HAP-1 (cell line): Measurements from ENCODE around the gene CCL1.

Source experiments
- DNase-seq, 2 experiments: peaks; one replicate each; pipeline ENCODE4 v3.0.0-alpha.2; 2016 to 2020; ENCODE audit warnings: low spot score in 2 of 2
- H3K27me3 ChIP-seq: fragments of 250-450 bp; sonication (Bioruptor Pico); 2 replicates; pipeline ENCODE4 v1.5.1; 2020; ENCODE audit warnings: low read depth, mild to moderate bottlenecking, moderate library complexity
- H3K36me3 ChIP-seq: fragments of 250-450 bp; sonication (Bioruptor Pico); replicated peaks from 2 replicates; pipeline ENCODE4 v1.5.1; 2020; ENCODE audit warnings: mild to moderate bottlenecking
- H3K4me1 ChIP-seq: fragments of 250-450 bp; sonication (Bioruptor Pico); 2 replicates; pipeline ENCODE4 v1.5.1; 2020; ENCODE audit warnings: mild to moderate bottlenecking
- H3K4me3 ChIP-seq: fragments of 250-450 bp; sonication (Bioruptor Pico); 2 replicates; pipeline ENCODE4 v1.5.1; 2020; ENCODE audit warnings: mild to moderate bottlenecking, moderate library complexity
- H3K9me3 ChIP-seq: fragments of 250-450 bp; sonication (Bioruptor Pico); 2 replicates; pipeline ENCODE4 v1.5.1; 2020; ENCODE audit warnings: mild to moderate bottlenecking, moderate library complexity
- in situ Hi-C: fragments of 300-500 bp; cut with MboI; formaldehyde crosslinking; loops from 3 replicates; pipeline ENCODE4 v1.14.3; 2020; ENCODE audit warnings: low sequenced_read_pairs, inconsistent platforms, mixed read lengths

The CCL1 gene

GRCh38 chr17:34363183-34363661, at the start of gene CCL1:
Gene CCL1 (minus strand): TSS chr17:34363233. CDS start chr17:34363161, 72 bp downstream.
- Histone ChIP-seq H3K4me3 (no peak within 1 kb of the TSS), H3K36me3 (no peaks in the 10 kb centered on the region), H3K9me3 (no peaks in the 10 kb centered on the region), H3K4me1 (no peaks in the 10 kb centered on the region), H3K27me3 (no peaks in the 10 kb centered on the region)
- DNase-seq: no peak
- in situ Hi-C loops: loop anchor here (25.0 kb wide), 1 partner anchor 576 kb away; no protein-coding TSS in a partner anchor

- no peak for DNase-seq
- in situ Hi-C loops: loop anchor here (25.0 kb wide), 1 partner anchor 1125 kb away; the partner anchor contains the start of gene SLFN12L
- H3K36me3 ChIP-seq: no peaks in the 10 kb centered on the region
- H3K4me1 ChIP-seq: peaks cover 6% of the 10 kb centered on the region; the same call in 1 of the 2 replicates
- no peaks in the 10 kb centered on the region for H3K9me3 ChIP-seq
- H3K27me3 ChIP-seq: 0 out of 2 replicates have a peak, but pooled peaks cover 5% of the 10 kb centered on the region
- no peak overlapping the region for H3K4me3 ChIP-seq
Measured at GRCh38 chr17:34412534-34412933, 49.5 kb upstream of the CCL1 start.

GRCh38 chr17:34411646-34412421, 48.8 kb upstream of the CCL1 start:
- Histone ChIP-seq H3K4me3 (no peak overlapping the region), H3K36me3 (no peaks in the 10 kb centered on the region), H3K9me3 (no peaks in the 10 kb centered on the region), H3K27me3 (0 out of 2 replicates have a peak, but pooled peaks cover 3% of the 10 kb centered on the region), H3K4me1 (peaks cover 6% of the 10 kb centered on the region; the same call in 1 of the 2 replicates)
- no peak for DNase-seq
- in situ Hi-C loops: loop anchor here (25.0 kb wide), 1 partner anchor 1125 kb away; the partner anchor contains the start of gene SLFN12L

GRCh38 chr17:34409352-34409751, 46.3 kb upstream of the CCL1 start:
- peaks cover 6% of the 10 kb centered on the region; the same call in 1 of the 2 replicates for H3K4me1 ChIP-seq
- in situ Hi-C loops: loop anchor here (25.0 kb wide), 1 partner anchor 1128 kb away; the partner anchor contains the start of gene SLFN12L

GRCh38 chr17:34408439-34408838, 45.4 kb upstream of the CCL1 start:
- H3K4me3 ChIP-seq: no peak overlapping the region
- no peaks in the 10 kb centered on the region for H3K36me3 ChIP-seq
- DNase-seq: no peak
- peaks cover 6% of the 10 kb centered on the region; the same call in 1 of the 2 replicates for H3K4me1 ChIP-seq
- in situ Hi-C loops: loop anchor here (25.0 kb wide), 1 partner anchor 1129 kb away; the partner anchor contains the start of gene SLFN12L
- H3K9me3 ChIP-seq: no peaks in the 10 kb centered on the region
- 0 out of 2 replicates have a peak, but pooled peaks cover 3% of the 10 kb centered on the region for H3K27me3 ChIP-seq

More at GRCh38 chr17:34409352-34409751, 46.3 kb upstream of the CCL1 start:
- no peak for DNase-seq
- H3K27me3 ChIP-seq: 0 out of 2 replicates have a peak, but pooled peaks cover 3% of the 10 kb centered on the region
- no peak overlapping the region for H3K4me3 ChIP-seq
- no peaks in the 10 kb centered on the region for H3K9me3 ChIP-seq
- no peaks in the 10 kb centered on the region for H3K36me3 ChIP-seq

- no peaks in the 10 kb centered on the region for H3K9me3 ChIP-seq
- H3K4me3 ChIP-seq: no peak overlapping the region
- H3K27me3 ChIP-seq: no peaks in the 10 kb centered on the region
- H3K36me3 ChIP-seq: no peaks in the 10 kb centered on the region
- DNase-seq: no peak
- in situ Hi-C loops: loop anchor here (25.0 kb wide), 1 partner anchor 1131 kb away; the partner anchor contains the start of gene SLFN12L
- H3K4me1 ChIP-seq: peaks cover 6% of the 10 kb centered on the region; the same call in 1 of the 2 replicates
Measured at GRCh38 chr17:34406226-34406625, 43.2 kb upstream of the CCL1 start.

GRCh38 chr17:34403006-34403405, 40.0 kb upstream of the CCL1 start:
- in situ Hi-C loops: loop anchor here (25.0 kb wide), 1 partner anchor 1134 kb away; the partner anchor contains the start of gene SLFN12L
- Histone ChIP-seq H3K9me3 (no peaks in the 10 kb centered on the region), H3K27me3 (no peaks in the 10 kb centered on the region), H3K4me3 (no peak overlapping the region), H3K4me1 (no peaks in the 10 kb centered on the region), H3K36me3 (no peaks in the 10 kb centered on the region)
- DNase-seq: no peak

- in situ Hi-C loops: loop anchor here (25.0 kb wide), 1 partner anchor 1136 kb away; the partner anchor contains the start of gene SLFN12L
- DNase-seq: no peak
- no peak overlapping the region for H3K4me3 ChIP-seq
- no peaks in the 10 kb centered on the region for H3K9me3 ChIP-seq
- no peaks in the 10 kb centered on the region; the same call in 1 of the 2 replicates for H3K27me3 ChIP-seq
- no peaks in the 10 kb centered on the region for H3K36me3 ChIP-seq
- no peaks in the 10 kb centered on the region for H3K4me1 ChIP-seq
Measured at GRCh38 chr17:34401165-34401564, 38.1 kb upstream of the CCL1 start.

- Histone ChIP-seq H3K27me3 (no peaks in the 10 kb centered on the region; the same call in 1 of the 2 replicates), H3K4me3 (no peak overlapping the region), H3K4me1 (no peaks in the 10 kb centered on the region), H3K9me3 (no peaks in the 10 kb centered on the region), H3K36me3 (no peaks in the 10 kb centered on the region)
- in situ Hi-C loops: loop anchor here (25.0 kb wide), 1 partner anchor 1137 kb away; the partner anchor contains the start of gene SLFN12L
- no peak for DNase-seq
Measured at GRCh38 chr17:34400301-34400931, 37.4 kb upstream of the CCL1 start.

GRCh38 chr17:34399725-34400124, 36.7 kb upstream of the CCL1 start:
- no peaks in the 10 kb centered on the region for H3K36me3 ChIP-seq
- in situ Hi-C loops: loop anchor here (25.0 kb wide), 1 partner anchor 1138 kb away; the partner anchor contains the start of gene SLFN12L
- DNase-seq: no peak
- H3K4me1 ChIP-seq: no peaks in the 10 kb centered on the region
- H3K9me3 ChIP-seq: no peaks in the 10 kb centered on the region
- no peak overlapping the region for H3K4me3 ChIP-seq
- H3K27me3 ChIP-seq: no peaks in the 10 kb centered on the region; the same call in 1 of the 2 replicates

- no peak for DNase-seq
- Histone ChIP-seq H3K9me3 (no peaks in the 10 kb centered on the region), H3K4me3 (no peak overlapping the region), H3K36me3 (no peaks in the 10 kb centered on the region), H3K4me1 (no peaks in the 10 kb centered on the region), H3K27me3 (no peaks in the 10 kb centered on the region; the same call in 1 of the 2 replicates)
- in situ Hi-C loops: no loop called here
Measured at GRCh38 chr17:34398990-34399389, 36.0 kb upstream of the CCL1 start.

GRCh38 chr17:34397265-34397664, 34.2 kb upstream of the CCL1 start:
- no peaks in the 10 kb centered on the region; the same call in 1 of the 2 replicates for H3K27me3 ChIP-seq
- in situ Hi-C loops: no loop called here

GRCh38 chr17:34393401-34393800, 30.4 kb upstream of the CCL1 start:
- Histone ChIP-seq H3K4me1 (no peaks in the 10 kb centered on the region), H3K27me3 (no peaks in the 10 kb centered on the region; the same call in 1 of the 2 replicates), H3K36me3 (no peaks in the 10 kb centered on the region), H3K4me3 (no peak overlapping the region), H3K9me3 (no peaks in the 10 kb centered on the region)
- DNase-seq: no peak
- in situ Hi-C loops: no loop called here

More at GRCh38 chr17:34397265-34397664, 34.2 kb upstream of the CCL1 start:
- Histone ChIP-seq H3K9me3 (no peaks in the 10 kb centered on the region), H3K4me1 (no peaks in the 10 kb centered on the region), H3K36me3 (no peaks in the 10 kb centered on the region), H3K4me3 (no peak overlapping the region)
- no peak for DNase-seq
